ENCODE results near the gene CHD9NB. TPM values are rescaled to one million over a fixed set of nuclear protein-coding genes. Genes with fewer than 3 reads are reported as not detected.

Gene CHD9NB
- total and polyA plus RNA-seq, 10 of the 15 experiments (the other 5 are each of a cell fraction or from before 2014, with no cell fraction given): 0.14 to 1.6 (median 0.73) TPM

DNA sequence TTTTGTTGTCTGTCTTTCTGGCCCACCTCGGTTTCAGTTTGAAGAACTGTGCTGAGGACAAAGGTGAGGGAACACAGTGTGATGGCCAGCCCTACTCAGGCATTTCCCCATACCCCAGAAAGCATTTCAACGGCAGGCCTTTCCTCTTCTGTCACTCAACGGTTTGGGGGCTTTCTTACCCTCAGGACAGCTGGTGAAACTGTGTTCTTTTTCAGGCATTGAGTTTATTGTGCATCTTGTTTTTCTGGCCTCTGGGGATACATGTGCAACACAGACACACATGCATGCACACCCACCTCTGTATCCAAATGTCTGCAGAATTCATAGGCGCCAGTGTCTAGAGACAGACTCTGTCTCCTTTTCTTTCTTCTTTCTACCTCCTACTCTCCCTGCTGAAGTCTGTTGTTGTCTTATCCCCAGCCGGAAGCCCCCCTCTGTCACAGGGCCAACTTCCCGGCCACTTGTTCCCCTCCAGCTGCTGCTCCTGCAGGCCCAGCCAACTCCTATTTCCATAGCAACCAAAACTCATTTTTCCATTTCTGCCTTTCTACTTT, 19.1 kb upstream of the CHD9NB start (continued):
- TF ChIP-seq, protein P1, sequence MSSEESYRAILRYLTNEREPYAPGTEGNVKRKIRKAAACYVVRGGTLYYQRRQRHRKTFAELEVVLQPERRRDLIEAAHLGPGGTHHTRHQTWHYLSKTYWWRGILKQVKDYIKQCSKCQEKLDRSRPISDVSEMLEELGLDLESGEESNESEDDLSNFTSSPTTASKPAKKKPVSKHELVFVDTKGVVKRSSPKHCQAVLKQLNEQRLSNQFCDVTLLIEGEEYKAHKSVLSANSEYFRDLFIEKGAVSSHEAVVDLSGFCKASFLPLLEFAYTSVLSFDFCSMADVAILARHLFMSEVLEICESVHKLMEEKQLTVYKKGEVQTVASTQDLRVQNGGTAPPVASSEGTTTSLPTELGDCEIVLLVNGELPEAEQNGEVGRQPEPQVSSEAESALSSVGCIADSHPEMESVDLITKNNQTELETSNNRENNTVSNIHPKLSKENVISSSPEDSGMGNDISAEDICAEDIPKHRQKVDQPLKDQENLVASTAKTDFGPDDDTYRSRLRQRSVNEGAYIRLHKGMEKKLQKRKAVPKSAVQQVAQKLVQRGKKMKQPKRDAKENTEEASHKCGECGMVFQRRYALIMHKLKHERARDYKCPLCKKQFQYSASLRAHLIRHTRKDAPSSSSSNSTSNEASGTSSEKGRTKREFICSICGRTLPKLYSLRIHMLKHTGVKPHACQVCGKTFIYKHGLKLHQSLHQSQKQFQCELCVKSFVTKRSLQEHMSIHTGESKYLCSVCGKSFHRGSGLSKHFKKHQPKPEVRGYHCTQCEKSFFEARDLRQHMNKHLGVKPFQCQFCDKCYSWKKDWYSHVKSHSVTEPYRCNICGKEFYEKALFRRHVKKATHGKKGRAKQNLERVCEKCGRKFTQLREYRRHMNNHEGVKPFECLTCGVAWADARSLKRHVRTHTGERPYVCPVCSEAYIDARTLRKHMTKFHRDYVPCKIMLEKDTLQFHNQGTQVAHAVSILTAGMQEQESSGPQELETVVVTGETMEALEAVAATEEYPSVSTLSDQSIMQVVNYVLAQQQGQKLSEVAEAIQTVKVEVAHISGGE (CRISPR knock-in tag; IDR thresholded peaks at IDR 0.05): no peak
- TF ChIP-seq ZNF384 (IDR thresholded peaks at IDR 0.05; ENCODE audit: borderline replicate concordance, low read depth, low read length): no peak
- no peak for TF ChIP-seq SREBF2 (IDR thresholded peaks at IDR 0.05; ENCODE audit: low read length)
- TF ChIP-seq E2F4 (IDR thresholded peaks at IDR 0.05; ENCODE audit: low read depth, low read length): no peak
- TF ChIP-seq WRNIP1 (IDR thresholded peaks at IDR 0.05; ENCODE audit: borderline replicate concordance, low read depth, low read length): no peak
- no peak for TF ChIP-seq NR2F1 (conservative IDR thresholded peaks at IDR 0.05)
- no peak for TF ChIP-seq ZZZ3 (IDR thresholded peaks at IDR 0.05; ENCODE audit: control insufficient read depth, insufficient read length, low read depth)
- no peak for TF ChIP-seq ZNF622 (IDR thresholded peaks at IDR 0.05)
- TF ChIP-seq, protein P2, sequence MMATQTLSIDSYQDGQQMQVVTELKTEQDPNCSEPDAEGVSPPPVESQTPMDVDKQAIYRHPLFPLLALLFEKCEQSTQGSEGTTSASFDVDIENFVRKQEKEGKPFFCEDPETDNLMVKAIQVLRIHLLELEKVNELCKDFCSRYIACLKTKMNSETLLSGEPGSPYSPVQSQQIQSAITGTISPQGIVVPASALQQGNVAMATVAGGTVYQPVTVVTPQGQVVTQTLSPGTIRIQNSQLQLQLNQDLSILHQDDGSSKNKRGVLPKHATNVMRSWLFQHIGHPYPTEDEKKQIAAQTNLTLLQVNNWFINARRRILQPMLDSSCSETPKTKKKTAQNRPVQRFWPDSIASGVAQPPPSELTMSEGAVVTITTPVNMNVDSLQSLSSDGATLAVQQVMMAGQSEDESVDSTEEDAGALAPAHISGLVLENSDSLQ (IDR thresholded peaks at IDR 0.05): peak; percentile 94
- TF ChIP-seq, protein P3, sequence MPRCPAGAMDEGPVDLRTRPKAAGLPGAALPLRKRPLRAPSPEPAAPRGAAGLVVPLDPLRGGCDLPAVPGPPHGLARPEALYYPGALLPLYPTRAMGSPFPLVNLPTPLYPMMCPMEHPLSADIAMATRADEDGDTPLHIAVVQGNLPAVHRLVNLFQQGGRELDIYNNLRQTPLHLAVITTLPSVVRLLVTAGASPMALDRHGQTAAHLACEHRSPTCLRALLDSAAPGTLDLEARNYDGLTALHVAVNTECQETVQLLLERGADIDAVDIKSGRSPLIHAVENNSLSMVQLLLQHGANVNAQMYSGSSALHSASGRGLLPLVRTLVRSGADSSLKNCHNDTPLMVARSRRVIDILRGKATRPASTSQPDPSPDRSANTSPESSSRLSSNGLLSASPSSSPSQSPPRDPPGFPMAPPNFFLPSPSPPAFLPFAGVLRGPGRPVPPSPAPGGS (IDR thresholded peaks at IDR 0.05; ENCODE audit: borderline replicate concordance, insufficient read depth, low read depth, low read length, poor library complexity, severe bottlenecking): no peak
- TF ChIP-seq, protein P4, sequence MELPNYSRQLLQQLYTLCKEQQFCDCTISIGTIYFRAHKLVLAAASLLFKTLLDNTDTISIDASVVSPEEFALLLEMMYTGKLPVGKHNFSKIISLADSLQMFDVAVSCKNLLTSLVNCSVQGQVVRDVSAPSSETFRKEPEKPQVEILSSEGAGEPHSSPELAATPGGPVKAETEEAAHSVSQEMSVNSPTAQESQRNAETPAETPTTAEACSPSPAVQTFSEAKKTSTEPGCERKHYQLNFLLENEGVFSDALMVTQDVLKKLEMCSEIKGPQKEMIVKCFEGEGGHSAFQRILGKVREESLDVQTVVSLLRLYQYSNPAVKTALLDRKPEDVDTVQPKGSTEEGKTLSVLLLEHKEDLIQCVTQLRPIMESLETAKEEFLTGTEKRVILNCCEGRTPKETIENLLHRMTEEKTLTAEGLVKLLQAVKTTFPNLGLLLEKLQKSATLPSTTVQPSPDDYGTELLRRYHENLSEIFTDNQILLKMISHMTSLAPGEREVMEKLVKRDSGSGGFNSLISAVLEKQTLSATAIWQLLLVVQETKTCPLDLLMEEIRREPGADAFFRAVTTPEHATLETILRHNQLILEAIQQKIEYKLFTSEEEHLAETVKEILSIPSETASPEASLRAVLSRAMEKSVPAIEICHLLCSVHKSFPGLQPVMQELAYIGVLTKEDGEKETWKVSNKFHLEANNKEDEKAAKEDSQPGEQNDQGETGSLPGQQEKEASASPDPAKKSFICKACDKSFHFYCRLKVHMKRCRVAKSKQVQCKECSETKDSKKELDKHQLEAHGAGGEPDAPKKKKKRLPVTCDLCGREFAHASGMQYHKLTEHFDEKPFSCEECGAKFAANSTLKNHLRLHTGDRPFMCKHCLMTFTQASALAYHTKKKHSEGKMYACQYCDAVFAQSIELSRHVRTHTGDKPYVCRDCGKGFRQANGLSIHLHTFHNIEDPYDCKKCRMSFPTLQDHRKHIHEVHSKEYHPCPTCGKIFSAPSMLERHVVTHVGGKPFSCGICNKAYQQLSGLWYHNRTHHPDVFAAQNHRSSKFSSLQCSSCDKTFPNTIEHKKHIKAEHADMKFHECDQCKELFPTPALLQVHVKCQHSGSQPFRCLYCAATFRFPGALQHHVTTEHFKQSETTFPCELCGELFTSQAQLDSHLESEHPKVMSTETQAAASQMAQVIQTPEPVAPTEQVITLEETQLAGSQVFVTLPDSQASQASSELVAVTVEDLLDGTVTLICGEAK (IDR thresholded peaks at IDR 0.05; ENCODE audit: borderline replicate concordance): no peak
- no peak for TF ChIP-seq SIN3A (IDR thresholded peaks at IDR 0.05; ENCODE audit: low read depth, low read length)
- no peak for TF ChIP-seq BACH1 (IDR thresholded peaks at IDR 0.05; ENCODE audit: borderline replicate concordance)
- no peak for TF ChIP-seq CTCF (IDR thresholded peaks at IDR 0.05 in 2 of 3, conservative IDR thresholded peaks at IDR 0.05 in 1 of 3; ENCODE audit: control insufficient read depth in 2 of 3, extremely low read depth in 1 of 3, insufficient read depth in 1 of 3, low read depth in 3 of 3, low read length in 3 of 3)
- no peak for TF ChIP-seq STAT3 (IDR thresholded peaks at IDR 0.05; ENCODE audit: low read depth, low read length)
- TF ChIP-seq CBX5 (IDR thresholded peaks at IDR 0.05; ENCODE audit: low read depth): peak; percentile 7; the same call in 1 of the 2 replicates
- TF ChIP-seq HDAC2 (IDR thresholded peaks at IDR 0.05): no peak

Data from GM12878 (cell line).